Activated gamma-delta T cell treated with Interleukin-2 at 50 U/mL for 16 hours (primary cell): ENCODE data around the gene SMIM32.
A peak's percentile ranks its signal among the peaks of the same experiment; 100 is the strongest.

ENCODE experiments used
- DNase-seq: peaks from one replicate; pipeline ENCODE4 v3.0.0-alpha.2; 2020

The SMIM32 gene

GRCh38 chr5:136192526-136193321 lies at the start of gene SMIM32:
SMIM32 (minus strand) TSS chr5:136193162; CDS start chr5:136192524, 638 bp downstream.
- DNase-seq = no peak

GRCh38 chr5:136242611-136243010 lies 49.6 kb upstream of the SMIM32 start:
- DNase-seq = no peak

GRCh38 chr5:136242136-136242535 lies 49.2 kb upstream of the SMIM32 start:
- no peak for DNase-seq

- DNase-seq = no peak
Observed at GRCh38 chr5:136240894-136241293, 47.9 kb upstream of the SMIM32 start.

- DNase-seq = no peak
Observed at GRCh38 chr5:136236479-136237083, 43.6 kb upstream of the SMIM32 start.

GRCh38 chr5:136235321-136235720 lies 42.4 kb upstream of the SMIM32 start:
- DNase-seq = no peak

- no peak for DNase-seq
Observed at GRCh38 chr5:136232316-136232715, 39.4 kb upstream of the SMIM32 start.

GRCh38 chr5:136230176-136230575 lies 37.2 kb upstream of the SMIM32 start:
- no peak for DNase-seq

GRCh38 chr5:136228136-136228757 lies 35.3 kb upstream of the SMIM32 start:
- no peak for DNase-seq

- no peak for DNase-seq
Observed at GRCh38 chr5:136226401-136226800, 33.4 kb upstream of the SMIM32 start.

GRCh38 chr5:136225796-136226195 lies 32.8 kb upstream of the SMIM32 start:
- no peak for DNase-seq

GRCh38 chr5:136222580-136223235 lies 29.7 kb upstream of the SMIM32 start:
- no peak for DNase-seq

GRCh38 chr5:136221340-136221739 lies 28.4 kb upstream of the SMIM32 start:
- DNase-seq = no peak

GRCh38 chr5:136216230-136216629 lies 23.3 kb upstream of the SMIM32 start:
- no peak for DNase-seq

GRCh38 chr5:136215812-136216211 lies 22.9 kb upstream of the SMIM32 start:
- no peak for DNase-seq

- no peak for DNase-seq
Observed at GRCh38 chr5:136213919-136214493, 21.0 kb upstream of the SMIM32 start.

- DNase-seq = peak; percentile 46
Observed at GRCh38 chr5:136212252-136212721, 19.3 kb upstream of the SMIM32 start.

GRCh38 chr5:136211282-136212040 lies 18.5 kb upstream of the SMIM32 start:
- no peak for DNase-seq

- DNase-seq = no peak
Observed at GRCh38 chr5:136210259-136210658, 17.3 kb upstream of the SMIM32 start.

- DNase-seq = no peak
Observed at GRCh38 chr5:136209346-136209910, 16.5 kb upstream of the SMIM32 start.

- no peak for DNase-seq
Observed at GRCh38 chr5:136208916-136209315, 16.0 kb upstream of the SMIM32 start.

- no peak for DNase-seq
Observed at GRCh38 chr5:136207631-136208030, 14.7 kb upstream of the SMIM32 start.
